Neutrophil (primary cell): Measurements from ENCODE around the gene CCDC106.

Source experiments
- H3K27ac ChIP-seq: fragments of 200-600 bp; sonication (generic); 2 replicates; pipeline ENCODE4 v1.5.1; 2016; ENCODE audit warnings: mild to moderate bottlenecking, moderate library complexity
- H3K27me3 ChIP-seq: fragments of 200-600 bp; sonication (generic); 2 replicates; pipeline ENCODE4 v1.6.0; 2016; ENCODE audit warnings: mild to moderate bottlenecking
- H3K36me3 ChIP-seq: fragments of 200-600 bp; sonication (generic); 2 replicates; pipeline ENCODE4 v1.5.1; 2017
- H3K4me1 ChIP-seq, 2 experiments: fragments of 200-600 bp in 1 of 2; sonication (generic) in 1 of 2; 1 replicate in 1 of 2; 2 replicates in 1 of 2; pipeline versions ENCODE4 v1.5.1 to v1.6.1; 2013 to 2016; ENCODE audit warnings: low read depth in 1 of 2, low read length in 1 of 2, mild to moderate bottlenecking in 1 of 2, moderate library complexity in 1 of 2; ENCODE audit not compliant: control insufficient read depth in 1 of 2, insufficient read depth in 1 of 2
- H3K4me3 ChIP-seq, 2 experiments: fragments of 200-600 bp in 1 of 2; sonication (generic) in 1 of 2; 1 replicate in 1 of 2; 2 replicates in 1 of 2; pipeline ENCODE4 v1.5.1; 2013 to 2016; ENCODE audit warnings: low read depth in 1 of 2, low read length in 1 of 2, mild to moderate bottlenecking in 1 of 2, moderate library complexity in 1 of 2
- H3K9me3 ChIP-seq: fragments of 200-600 bp; sonication (generic); 2 replicates; pipeline ENCODE4 v1.5.1; 2016
- CTCF ChIP-seq: fragments of 200-600 bp; sonication (generic); IDR thresholded peaks from 2 replicates; pipeline ENCODE4 v1.5.1; 2016; ENCODE audit warnings: antibody characterized with exemption

The CCDC106 gene

GRCh38 chr19:55640043-55640576 is 7.9 kb upstream of the CCDC106 start:
- peaks cover 60 to 73% of the 10 kb centered on the region in 2 experiments for H3K4me1 ChIP-seq

GRCh38 chr19:55640577-55641425 is 7.2 kb upstream of the CCDC106 start, which contains the start of gene ZNF580:
Gene ZNF580, plus strand, starts transcription at chr19:55641002. Its CDS starts 1,507 bp downstream, at chr19:55642509.
- peak within 1 kb of the TSS; percentile 83 for H3K27ac ChIP-seq
- peaks cover 21% of the 10 kb centered on the region for H3K36me3 ChIP-seq

More at GRCh38 chr19:55640043-55640576, 7.9 kb upstream of the CCDC106 start:
- peaks cover 15% of the 10 kb centered on the region for H3K36me3 ChIP-seq
- peak; percentile 24 for TF ChIP-seq CTCF
- peak overlapping the region; percentile 83 for H3K27ac ChIP-seq
- H3K9me3 ChIP-seq, result no peaks in the 10 kb centered on the region
- peaks cover 36% of the 10 kb centered on the region for H3K27me3 ChIP-seq
- peak overlapping the region; percentile 73 to 96 for H3K4me3 ChIP-seq

GRCh38 chr19:55641426-55642152 is 6.4 kb upstream of the CCDC106 start:
- no peak for TF ChIP-seq CTCF
- peak overlapping the region; percentile 73 to 96 for H3K4me3 ChIP-seq
- no peaks in the 10 kb centered on the region for H3K9me3 ChIP-seq
- H3K27me3 ChIP-seq, result peaks cover 36% of the 10 kb centered on the region
- H3K36me3 ChIP-seq, result peaks cover 21% of the 10 kb centered on the region
- peak overlapping the region; percentile 83 for H3K27ac ChIP-seq
- H3K4me1 ChIP-seq, result peaks cover 45 to 58% of the 10 kb centered on the region in 2 experiments

More at GRCh38 chr19:55640577-55641425, 7.2 kb upstream of the CCDC106 start, which contains the start of gene ZNF580:
- Histone ChIP-seq H3K4me1 (peaks cover 53 to 66% of the 10 kb centered on the region in 2 experiments), H3K27me3 (peaks cover 36% of the 10 kb centered on the region), H3K4me3 (peak within 1 kb of the TSS; percentile 73 to 96), H3K9me3 (no peaks in the 10 kb centered on the region)
- no peak for TF ChIP-seq CTCF

- Histone ChIP-seq H3K36me3 (peaks cover 21% of the 10 kb centered on the region), H3K27ac (peak overlapping the region; percentile 83), H3K27me3 (peaks cover 38% of the 10 kb centered on the region), H3K4me1 (peaks cover 46 to 57% of the 10 kb centered on the region in 2 experiments), H3K4me3 (peak overlapping the region; percentile 73 to 96), H3K9me3 (no peaks in the 10 kb centered on the region)
- TF ChIP-seq CTCF, result no peak
These were observed 5.6 kb upstream of the CCDC106 start for GRCh38 chr19:55642153-55643002.
